GM12892 (cell line): ENCODE measurements around the gene TEX55.

Experiments used
- DNase-seq: peaks from one replicate; pipeline ENCODE4 v3.0.0; 2011; ENCODE audit not compliant: insufficient read length
- FAIRE-seq: peaks from 2 replicates; lab custom pipeline; 2011; peaks lifted over from hg19 to GRCh38; lab: Jason Lieb, UNC
- POLR2A ChIP-seq: IDR thresholded peaks from 2 replicates; pipeline ENCODE4 v1.6.1; 2011; ENCODE audit warnings: low read depth, low read length, control low read depth
- POLR2AphosphoS5 ChIP-seq: IDR thresholded peaks from 2 replicates; pipeline ENCODE4 v1.6.1; 2011; ENCODE audit warnings: low read depth, low read length, control low read depth
- TAF1 ChIP-seq: IDR thresholded peaks from 2 replicates; pipeline ENCODE4 v1.6.1; 2011; ENCODE audit warnings: low read depth, mild to moderate bottlenecking, control low read depth, low read length, borderline replicate concordance

Gene TEX55

GRCh38 chr3:119170821-119171220, 24.9 kb downstream of the TEX55 start:
- TF ChIP-seq POLR2A (no peak), POLR2AphosphoS5 (no peak), TAF1 (no peak)
- DNase-seq (no peak), FAIRE-seq (no peak)

GRCh38 chr3:119173325-119173724, 27.4 kb downstream of the TEX55 start, which contains the start of gene UPK1B:
TSS of gene UPK1B (plus strand) at chr3:119173598. CDS start at chr3:119186742, 13,144 bp downstream.
- DNase-seq (no peak), FAIRE-seq (no peak)
- no peak for TF ChIP-seq POLR2A
- no peak for TF ChIP-seq POLR2AphosphoS5
- no peak for TF ChIP-seq TAF1

GRCh38 chr3:119175872-119176756, 30.1 kb downstream of the TEX55 start:
- TF ChIP-seq POLR2AphosphoS5 (no peak), POLR2A (no peak), TAF1 (no peak)
- DNase-seq (no peak), FAIRE-seq (no peak)

- DNase-seq, result no peak
- FAIRE-seq, result no peak
- TF ChIP-seq TAF1 (no peak), POLR2A (no peak), POLR2AphosphoS5 (no peak)
Observed at GRCh38 chr3:119176778-119177177, 30.8 kb downstream of the TEX55 start.

GRCh38 chr3:119177321-119177720, 31.4 kb downstream of the TEX55 start:
- FAIRE-seq, result no peak
- TF ChIP-seq TAF1 (no peak), POLR2AphosphoS5 (no peak), POLR2A (no peak)
- DNase-seq, result no peak

- TF ChIP-seq TAF1 (no peak), POLR2AphosphoS5 (no peak), POLR2A (no peak)
- DNase-seq (no peak), FAIRE-seq (no peak)
Observed at GRCh38 chr3:119181765-119182164, 35.8 kb downstream of the TEX55 start.

GRCh38 chr3:119184111-119184510, 38.1 kb downstream of the TEX55 start:
- FAIRE-seq, result no peak
- TF ChIP-seq POLR2A (no peak), TAF1 (no peak), POLR2AphosphoS5 (no peak)
- no peak for DNase-seq

- FAIRE-seq (peak; percentile 14), DNase-seq (no peak)
- TF ChIP-seq TAF1 (no peak), POLR2AphosphoS5 (no peak), POLR2A (no peak)
Observed at GRCh38 chr3:119184796-119185570, 39.0 kb downstream of the TEX55 start.

- no peak for FAIRE-seq
- TF ChIP-seq TAF1, result no peak
- no peak for DNase-seq
Observed at GRCh38 chr3:119187266-119187665, 41.3 kb downstream of the TEX55 start.

- DNase-seq (no peak), FAIRE-seq (no peak)
- TF ChIP-seq POLR2A (no peak), POLR2AphosphoS5 (no peak), TAF1 (no peak)
Observed at GRCh38 chr3:119191800-119192199, 45.8 kb downstream of the TEX55 start.

- DNase-seq (no peak), FAIRE-seq (no peak)
- no peak for TF ChIP-seq POLR2A
- no peak for TF ChIP-seq POLR2AphosphoS5
- TF ChIP-seq TAF1, result no peak
Observed at GRCh38 chr3:119194237-119195150, 48.5 kb downstream of the TEX55 start.

- DNase-seq (no peak), FAIRE-seq (no peak)
- TF ChIP-seq TAF1 (no peak), POLR2AphosphoS5 (no peak), POLR2A (no peak)
Observed at GRCh38 chr3:119195151-119195476, 49.1 kb downstream of the TEX55 start.
